Renal pelvis (tissue), 4 donors: ENCODE data around the gene SPDYE17. TPM values are rescaled to one million over a fixed set of nuclear protein-coding genes. Genes with fewer than 3 reads are reported as not detected.
"Not testable (repeated sequence)": the region's sequence is repeated elsewhere in the genome, so short reads cannot be mapped to it uniquely, and the experiment has no call there.

Experiments used
- DNase-seq: peaks from one replicate; pipeline ENCODE4 v3.0.0-alpha.2; 2013
- polyA plus RNA-seq, 3 donors: library from polyadenylated mRNA; unstranded; fragments of 120-200 nt; gene quantifications; one replicate each; pipeline ENCODE4 v1.2.1, GENCODE V29; 2013; ENCODE audit not compliant: insufficient read length in 3 of 3

The SPDYE17 gene
- polyA plus RNA-seq, 3 donors: not detected

GRCh38 chr7:76974336-76974735 is 57.8 kb downstream of the SPDYE17 start:
- not testable (repeated sequence) for DNase-seq

GRCh38 chr7:76972391-76972790 is 59.8 kb downstream of the SPDYE17 start:
- DNase-seq: not testable (repeated sequence)

Other genes starting within 250 kb of the SPDYE17 start
- gene SPDYE18, start 30.2 kb upstream of the SPDYE17 start, polyA plus RNA-seq: 1 to 10 TPM in 2 of 3 donors, under 1 TPM in 1; 0.58 to 1.6 (median 1.3) TPM
- gene CCDC146, start 90.3 kb upstream of the SPDYE17 start, polyA plus RNA-seq: 10 to 100 TPM; 17.7 to 30.4 (median 27.9) TPM
- 10 to 100 TPM; 33.2 to 48.7 (median 35.1) TPM for gene FGL2, start 167.5 kb upstream of the SPDYE17 start, polyA plus RNA-seq